Measurements from ENCODE around the gene ABCA13. TPM values are rescaled to one million over a fixed set of nuclear protein-coding genes. Genes with fewer than 3 reads are reported as not detected.
A peak's percentile ranks its signal among the peaks of the same experiment; 100 is the strongest.

Gene ABCA13
- polyA plus RNA-seq, 1 of the 3 experiments (the other 2 are of a cell fraction) = not detected

DNA sequence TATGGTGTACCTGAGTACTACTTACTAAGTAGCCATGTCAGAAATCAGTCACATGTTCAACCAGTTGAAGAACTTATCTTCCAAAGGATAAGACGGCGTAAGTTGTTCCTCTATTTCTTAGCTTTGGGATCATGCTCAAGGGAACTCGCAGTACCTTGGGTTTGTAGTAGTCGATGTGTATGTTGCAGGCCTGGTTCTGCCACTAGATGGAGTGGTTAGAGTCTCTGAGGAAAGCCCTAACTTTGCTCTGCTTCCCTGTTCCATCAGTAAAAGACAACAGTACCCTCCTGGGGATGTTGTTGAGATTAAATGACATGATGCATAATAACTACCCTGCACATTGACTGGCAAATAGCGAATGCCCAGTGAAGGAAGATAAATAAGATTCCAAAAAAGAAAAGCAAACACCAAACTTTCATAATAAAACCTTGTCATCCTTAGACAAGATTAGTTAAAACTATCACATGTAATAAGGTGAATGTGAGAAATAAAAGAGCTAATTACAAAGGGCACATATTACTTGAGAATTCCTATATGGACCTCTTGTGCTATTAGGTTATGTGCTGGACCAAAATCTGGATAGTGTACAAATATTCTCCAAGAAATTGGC lies 165.9 kb downstream of the ABCA13 start:
- DNase-seq = peak; percentile 14
- WGBS (ENCODE audit: low lambda C conversion rate) = 1% methylated on average over 5 of the region's 5 CpGs
- Histone ChIP-seq H3F3A (replicated peaks; ENCODE audit: insufficient read depth) (no peaks in the 10 kb centered on the region), H3K9me2 (no peaks in the 10 kb centered on the region), H3K4me1 (ENCODE audit: control insufficient read depth in 1 of 2, insufficient read depth in 2 of 2, low read depth in 1 of 2, low read length in 1 of 2) (no peaks in the 10 kb centered on the region), H3K27ac (ENCODE audit: low read depth in 2 of 2, low read length in 1 of 2) (no peak overlapping the region), H3K36me3 (replicated peaks in 1 of 2; ENCODE audit: control insufficient read depth in 1 of 2, insufficient read depth in 2 of 2, low read length in 1 of 2) (no peaks in the 10 kb centered on the region), H3K79me2 (ENCODE audit: insufficient read depth) (no peaks in the 10 kb centered on the region), H2AFZ (ENCODE audit: low read depth) (no peak overlapping the region), H3K9me3 (no peaks in the 10 kb centered on the region), H3K4me2 (no peak overlapping the region), H4K20me1 (ENCODE audit: insufficient read depth) (no peaks in the 10 kb centered on the region), H3K4me3 (ENCODE audit: low read depth in 2 of 2, low read length in 1 of 2) (no peak overlapping the region), H3K9ac (no peak overlapping the region), H3K27me3 (ENCODE audit: insufficient read depth) (no peaks in the 10 kb centered on the region)
- ChIA-PET CTCF (interaction anchor here (0.9 to 3.0 kb wide), 5 partner anchors 11 to 37 kb away, joined by 3 to 19 read pairs (median 5); no protein-coding TSS in a partner anchor), POLR2A (no interaction called here)
- TF ChIP-seq SMC3 (IDR thresholded peaks at IDR 0.05; ENCODE audit: low read depth, low read length) (peak; percentile 22; the same call in 1 of the 2 replicates), MEF2A (IDR thresholded peaks at IDR 0.05; ENCODE audit: borderline replicate concordance, low read depth) (no peak), NRF1 (IDR thresholded peaks at IDR 0.05; ENCODE audit: low read depth, low read length) (no peak), EP300 (IDR thresholded peaks at IDR 0.05; ENCODE audit: borderline replicate concordance in 1 of 2, low read depth in 1 of 2, low read length in 1 of 2) (no peak), GABPA (IDR thresholded peaks at IDR 0.05; ENCODE audit: low read depth) (no peak), TEAD4 (IDR thresholded peaks at IDR 0.05; ENCODE audit: borderline replicate concordance, insufficient read depth) (no peak), NFIC (IDR thresholded peaks at IDR 0.05; ENCODE audit: borderline replicate concordance) (no peak), TAF1 (IDR thresholded peaks at IDR 0.05; ENCODE audit: borderline replicate concordance, low read depth, low read length) (no peak)
- TF ChIP-seq, protein P1, sequence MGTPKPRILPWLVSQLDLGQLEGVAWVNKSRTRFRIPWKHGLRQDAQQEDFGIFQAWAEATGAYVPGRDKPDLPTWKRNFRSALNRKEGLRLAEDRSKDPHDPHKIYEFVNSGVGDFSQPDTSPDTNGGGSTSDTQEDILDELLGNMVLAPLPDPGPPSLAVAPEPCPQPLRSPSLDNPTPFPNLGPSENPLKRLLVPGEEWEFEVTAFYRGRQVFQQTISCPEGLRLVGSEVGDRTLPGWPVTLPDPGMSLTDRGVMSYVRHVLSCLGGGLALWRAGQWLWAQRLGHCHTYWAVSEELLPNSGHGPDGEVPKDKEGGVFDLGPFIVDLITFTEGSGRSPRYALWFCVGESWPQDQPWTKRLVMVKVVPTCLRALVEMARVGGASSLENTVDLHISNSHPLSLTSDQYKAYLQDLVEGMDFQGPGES (IDR thresholded peaks at IDR 0.05; ENCODE audit: low read depth, low read length) = no peak
- TF ChIP-seq, protein P2, sequence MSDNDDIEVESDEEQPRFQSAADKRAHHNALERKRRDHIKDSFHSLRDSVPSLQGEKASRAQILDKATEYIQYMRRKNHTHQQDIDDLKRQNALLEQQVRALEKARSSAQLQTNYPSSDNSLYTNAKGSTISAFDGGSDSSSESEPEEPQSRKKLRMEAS (IDR thresholded peaks at IDR 0.05; ENCODE audit: low read depth) = no peak
- TF ChIP-seq, protein P3, sequence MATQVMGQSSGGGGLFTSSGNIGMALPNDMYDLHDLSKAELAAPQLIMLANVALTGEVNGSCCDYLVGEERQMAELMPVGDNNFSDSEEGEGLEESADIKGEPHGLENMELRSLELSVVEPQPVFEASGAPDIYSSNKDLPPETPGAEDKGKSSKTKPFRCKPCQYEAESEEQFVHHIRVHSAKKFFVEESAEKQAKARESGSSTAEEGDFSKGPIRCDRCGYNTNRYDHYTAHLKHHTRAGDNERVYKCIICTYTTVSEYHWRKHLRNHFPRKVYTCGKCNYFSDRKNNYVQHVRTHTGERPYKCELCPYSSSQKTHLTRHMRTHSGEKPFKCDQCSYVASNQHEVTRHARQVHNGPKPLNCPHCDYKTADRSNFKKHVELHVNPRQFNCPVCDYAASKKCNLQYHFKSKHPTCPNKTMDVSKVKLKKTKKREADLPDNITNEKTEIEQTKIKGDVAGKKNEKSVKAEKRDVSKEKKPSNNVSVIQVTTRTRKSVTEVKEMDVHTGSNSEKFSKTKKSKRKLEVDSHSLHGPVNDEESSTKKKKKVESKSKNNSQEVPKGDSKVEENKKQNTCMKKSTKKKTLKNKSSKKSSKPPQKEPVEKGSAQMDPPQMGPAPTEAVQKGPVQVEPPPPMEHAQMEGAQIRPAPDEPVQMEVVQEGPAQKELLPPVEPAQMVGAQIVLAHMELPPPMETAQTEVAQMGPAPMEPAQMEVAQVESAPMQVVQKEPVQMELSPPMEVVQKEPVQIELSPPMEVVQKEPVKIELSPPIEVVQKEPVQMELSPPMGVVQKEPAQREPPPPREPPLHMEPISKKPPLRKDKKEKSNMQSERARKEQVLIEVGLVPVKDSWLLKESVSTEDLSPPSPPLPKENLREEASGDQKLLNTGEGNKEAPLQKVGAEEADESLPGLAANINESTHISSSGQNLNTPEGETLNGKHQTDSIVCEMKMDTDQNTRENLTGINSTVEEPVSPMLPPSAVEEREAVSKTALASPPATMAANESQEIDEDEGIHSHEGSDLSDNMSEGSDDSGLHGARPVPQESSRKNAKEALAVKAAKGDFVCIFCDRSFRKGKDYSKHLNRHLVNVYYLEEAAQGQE (IDR thresholded peaks at IDR 0.05; ENCODE audit: low read depth, low read length) = no peak
- TF ChIP-seq, protein P4, sequence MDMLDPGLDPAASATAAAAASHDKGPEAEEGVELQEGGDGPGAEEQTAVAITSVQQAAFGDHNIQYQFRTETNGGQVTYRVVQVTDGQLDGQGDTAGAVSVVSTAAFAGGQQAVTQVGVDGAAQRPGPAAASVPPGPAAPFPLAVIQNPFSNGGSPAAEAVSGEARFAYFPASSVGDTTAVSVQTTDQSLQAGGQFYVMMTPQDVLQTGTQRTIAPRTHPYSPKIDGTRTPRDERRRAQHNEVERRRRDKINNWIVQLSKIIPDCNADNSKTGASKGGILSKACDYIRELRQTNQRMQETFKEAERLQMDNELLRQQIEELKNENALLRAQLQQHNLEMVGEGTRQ (IDR thresholded peaks at IDR 0.05; ENCODE audit: borderline replicate concordance, low read depth, low read length) = no peak
- TF ChIP-seq, protein P5, sequence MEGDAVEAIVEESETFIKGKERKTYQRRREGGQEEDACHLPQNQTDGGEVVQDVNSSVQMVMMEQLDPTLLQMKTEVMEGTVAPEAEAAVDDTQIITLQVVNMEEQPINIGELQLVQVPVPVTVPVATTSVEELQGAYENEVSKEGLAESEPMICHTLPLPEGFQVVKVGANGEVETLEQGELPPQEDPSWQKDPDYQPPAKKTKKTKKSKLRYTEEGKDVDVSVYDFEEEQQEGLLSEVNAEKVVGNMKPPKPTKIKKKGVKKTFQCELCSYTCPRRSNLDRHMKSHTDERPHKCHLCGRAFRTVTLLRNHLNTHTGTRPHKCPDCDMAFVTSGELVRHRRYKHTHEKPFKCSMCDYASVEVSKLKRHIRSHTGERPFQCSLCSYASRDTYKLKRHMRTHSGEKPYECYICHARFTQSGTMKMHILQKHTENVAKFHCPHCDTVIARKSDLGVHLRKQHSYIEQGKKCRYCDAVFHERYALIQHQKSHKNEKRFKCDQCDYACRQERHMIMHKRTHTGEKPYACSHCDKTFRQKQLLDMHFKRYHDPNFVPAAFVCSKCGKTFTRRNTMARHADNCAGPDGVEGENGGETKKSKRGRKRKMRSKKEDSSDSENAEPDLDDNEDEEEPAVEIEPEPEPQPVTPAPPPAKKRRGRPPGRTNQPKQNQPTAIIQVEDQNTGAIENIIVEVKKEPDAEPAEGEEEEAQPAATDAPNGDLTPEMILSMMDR (IDR thresholded peaks at IDR 0.05) = peak; percentile 61
- TF ChIP-seq, protein P6, sequence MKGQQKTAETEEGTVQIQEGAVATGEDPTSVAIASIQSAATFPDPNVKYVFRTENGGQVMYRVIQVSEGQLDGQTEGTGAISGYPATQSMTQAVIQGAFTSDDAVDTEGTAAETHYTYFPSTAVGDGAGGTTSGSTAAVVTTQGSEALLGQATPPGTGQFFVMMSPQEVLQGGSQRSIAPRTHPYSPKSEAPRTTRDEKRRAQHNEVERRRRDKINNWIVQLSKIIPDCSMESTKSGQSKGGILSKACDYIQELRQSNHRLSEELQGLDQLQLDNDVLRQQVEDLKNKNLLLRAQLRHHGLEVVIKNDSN (IDR thresholded peaks at IDR 0.05; ENCODE audit: borderline replicate concordance, low read depth) = no peak
